GM21576 (cell line): ENCODE data around the gene BIRC3.
"Not testable (repeated sequence)": the region's sequence is repeated elsewhere in the genome, so short reads cannot be mapped to it uniquely, and the experiment has no call there.

Experiments used
- ATAC-seq: cut with Tn5 transposase; IDR thresholded peaks from one replicate; pipeline ENCODE4 v1.9.1; 2021; ENCODE audit warnings: mild to moderate bottlenecking, moderate library complexity; ENCODE audit not compliant: unreplicated experiment

BIRC3 gene

GRCh38 chr11:102367364-102367763, 50.1 kb downstream of the BIRC3 start:
- ATAC-seq: no peak

- ATAC-seq: peak; percentile 100
These were observed 51.2 kb downstream of the BIRC3 start for GRCh38 chr11:102368472-102368871.

- ATAC-seq: not testable (repeated sequence)
These were observed 57.5 kb downstream of the BIRC3 start for GRCh38 chr11:102374633-102375424.

- ATAC-seq: no peak
These were observed 58.6 kb downstream of the BIRC3 start for GRCh38 chr11:102375720-102376399.

GRCh38 chr11:102377891-102378290, 60.6 kb downstream of the BIRC3 start:
- ATAC-seq: no peak

- ATAC-seq: no peak
These were observed 61.5 kb downstream of the BIRC3 start for GRCh38 chr11:102378818-102379217.

GRCh38 chr11:102382384-102382783, 65.1 kb downstream of the BIRC3 start:
- no peak for ATAC-seq

- ATAC-seq: no peak
These were observed 66.6 kb downstream of the BIRC3 start for GRCh38 chr11:102383839-102384238.

- ATAC-seq: no peak
These were observed 67.3 kb downstream of the BIRC3 start for GRCh38 chr11:102384419-102385079.

- no peak for ATAC-seq
These were observed 68.1 kb downstream of the BIRC3 start for GRCh38 chr11:102385085-102386007.

- no peak for ATAC-seq
These were observed 69.0 kb downstream of the BIRC3 start for GRCh38 chr11:102386136-102386734.

GRCh38 chr11:102387043-102387781, 69.9 kb downstream of the BIRC3 start:
- ATAC-seq: no peak
